ENCODE measurements around the gene PTPN21. TPM values are rescaled to one million over a fixed set of nuclear protein-coding genes. Genes with fewer than 3 reads are reported as not detected.

The PTPN21 gene
- polyA plus RNA-seq, 3 donors: not detected

DNA sequence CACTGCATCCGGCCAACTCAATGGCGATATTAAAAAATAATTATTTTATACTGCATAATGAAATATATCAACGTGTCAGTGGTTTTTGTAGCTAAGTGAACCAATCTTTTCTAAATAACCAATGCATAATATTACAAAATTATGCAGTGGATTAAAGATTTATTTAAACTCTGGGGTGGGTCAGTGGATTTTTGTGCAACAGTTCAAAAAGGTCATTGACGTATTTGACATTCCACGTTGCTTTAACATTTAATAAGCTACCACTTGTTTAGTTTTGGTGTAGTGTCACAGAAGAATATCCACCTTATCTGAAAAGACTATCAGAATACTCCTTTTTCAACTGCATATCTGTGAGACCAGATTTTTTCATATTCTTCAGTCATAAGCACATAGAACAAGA lies 10.6 kb upstream of the PTPN21 start:
- TF ChIP-seq, protein P1, sequence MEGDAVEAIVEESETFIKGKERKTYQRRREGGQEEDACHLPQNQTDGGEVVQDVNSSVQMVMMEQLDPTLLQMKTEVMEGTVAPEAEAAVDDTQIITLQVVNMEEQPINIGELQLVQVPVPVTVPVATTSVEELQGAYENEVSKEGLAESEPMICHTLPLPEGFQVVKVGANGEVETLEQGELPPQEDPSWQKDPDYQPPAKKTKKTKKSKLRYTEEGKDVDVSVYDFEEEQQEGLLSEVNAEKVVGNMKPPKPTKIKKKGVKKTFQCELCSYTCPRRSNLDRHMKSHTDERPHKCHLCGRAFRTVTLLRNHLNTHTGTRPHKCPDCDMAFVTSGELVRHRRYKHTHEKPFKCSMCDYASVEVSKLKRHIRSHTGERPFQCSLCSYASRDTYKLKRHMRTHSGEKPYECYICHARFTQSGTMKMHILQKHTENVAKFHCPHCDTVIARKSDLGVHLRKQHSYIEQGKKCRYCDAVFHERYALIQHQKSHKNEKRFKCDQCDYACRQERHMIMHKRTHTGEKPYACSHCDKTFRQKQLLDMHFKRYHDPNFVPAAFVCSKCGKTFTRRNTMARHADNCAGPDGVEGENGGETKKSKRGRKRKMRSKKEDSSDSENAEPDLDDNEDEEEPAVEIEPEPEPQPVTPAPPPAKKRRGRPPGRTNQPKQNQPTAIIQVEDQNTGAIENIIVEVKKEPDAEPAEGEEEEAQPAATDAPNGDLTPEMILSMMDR (IDR thresholded peaks at IDR 0.05): no peak
- H3K27ac Mint-ChIP-seq: no peak overlapping the region
- intact Hi-C loops (cut with micrococcal nuclease): no loop called here
- no CpG with 5 or more reads among the region's 5 CpGs for WGBS (ENCODE audit: insufficient coverage)
- H3K27me3 Mint-ChIP-seq (ENCODE audit: low read depth in 3 of 3): peaks cover 10 to 17% (median 14%) of the 10 kb centered on the region in 3 donors
- Histone ChIP-seq H3K4me1 (ENCODE audit: control insufficient read depth in 1 of 2, insufficient read depth in 2 of 2, low read length in 2 of 2) (peaks cover 14 to 22% of the 10 kb centered on the region in 2 donors), H3K79me2 (ENCODE audit: insufficient read depth, low read length) (peaks cover 18% of the 10 kb centered on the region), H3K36me3 (replicated peaks in 1 of 2; ENCODE audit: control insufficient read depth in 1 of 2, insufficient read depth in 2 of 2, low read length in 2 of 2) (peaks cover 31 to 32% of the 10 kb centered on the region in 2 donors), H3K9ac (ENCODE audit: insufficient read depth, low read length, poor library complexity, severe bottlenecking) (no peak overlapping the region), H2AFZ (ENCODE audit: insufficient read depth, low read depth, low read length, poor library complexity, severe bottlenecking) (no peak overlapping the region), H4K20me1 (ENCODE audit: insufficient read depth, low read length) (peaks cover 4% of the 10 kb centered on the region), H3K9me3 (replicated peaks in 1 of 2; ENCODE audit: control insufficient read depth in 1 of 2, insufficient read depth in 1 of 2, low read length in 2 of 2) (peaks cover 5 to 9% of the 10 kb centered on the region in 2 donors), H3K4me3 (replicated peaks in 1 of 3; ENCODE audit: low read depth in 2 of 3, low read length in 3 of 3) (no peak overlapping the region), H3K4me2 (replicated peaks; ENCODE audit: extremely low read depth, low read length, poor library complexity, severe bottlenecking) (no peak overlapping the region), H3K27me3 (ENCODE audit: control insufficient read depth in 2 of 2, insufficient read depth in 2 of 2, low read length in 2 of 2) (peaks cover 6 to 12% of the 10 kb centered on the region in 2 donors), H3K27ac (ENCODE audit: low read depth in 1 of 2, low read length in 2 of 2) (no peak overlapping the region)
- no peak for DNase-seq
- peaks cover 20% of the 10 kb centered on the region for H3K4me1 Mint-ChIP-seq
- no peak overlapping the region for H3K4me3 Mint-ChIP-seq
- peaks cover 29 to 31% of the 10 kb centered on the region in 2 donors for H3K36me3 Mint-ChIP-seq
- peaks cover 4 to 12% (median 10%) of the 10 kb centered on the region in 7 donors for H3K9me3 Mint-ChIP-seq

DNA sequence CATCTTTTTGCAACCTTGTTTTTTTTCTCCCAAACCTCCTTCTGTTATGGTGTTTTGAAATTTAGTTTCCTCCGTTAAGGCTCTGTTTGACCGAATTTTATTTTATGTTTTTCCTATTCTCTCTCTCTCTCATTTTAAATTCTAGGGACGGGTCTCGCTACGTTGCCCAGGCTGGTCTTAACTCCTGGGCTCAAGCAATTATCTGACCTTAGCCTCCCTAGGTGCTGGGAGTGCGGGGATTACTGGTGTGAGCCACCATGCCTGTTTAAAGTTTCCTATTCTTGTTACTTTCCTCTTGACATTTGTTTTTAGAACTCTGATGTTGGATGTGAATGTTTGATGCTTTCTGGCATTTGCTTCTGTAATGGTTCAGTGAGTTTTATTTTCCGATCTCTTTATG lies 9.0 kb upstream of the PTPN21 start:
- Mint-ChIP-seq H3K36me3 (peaks cover 15 to 17% of the 10 kb centered on the region in 2 donors), H3K4me3 (peak overlapping the region; percentile 95 to 96), H3K9me3 (peaks cover 4 to 12% (median 10%) of the 10 kb centered on the region in 7 donors), H3K27ac (peak overlapping the region in 3 of 7 donors; percentile 1 to 57 (median 46)), H3K4me1 (peaks cover 20% of the 10 kb centered on the region), H3K27me3 (ENCODE audit: low read depth in 3 of 3) (peaks cover 13 to 24% (median 21%) of the 10 kb centered on the region in 3 donors)
- WGBS (ENCODE audit: insufficient coverage): 40% methylated on average over 2 of the region's 7 CpGs
- H3K9me3 ChIP-seq (replicated peaks in 1 of 2; ENCODE audit: control insufficient read depth in 1 of 2, insufficient read depth in 1 of 2, low read length in 2 of 2): peaks cover 5 to 9% of the 10 kb centered on the region in 2 donors
- TF ChIP-seq, protein P1 (IDR thresholded peaks at IDR 0.05): no peak
- peaks cover 18% of the 10 kb centered on the region for H3K79me2 ChIP-seq (ENCODE audit: insufficient read depth, low read length)
- intact Hi-C loops (cut with micrococcal nuclease): no loop called here
- H3K4me3 ChIP-seq (replicated peaks in 1 of 3; ENCODE audit: low read depth in 2 of 3, low read length in 3 of 3): peak overlapping the region; percentile 66 to 93 (median 85)
- peaks cover 14 to 22% of the 10 kb centered on the region in 2 donors for H3K4me1 ChIP-seq (ENCODE audit: control insufficient read depth in 1 of 2, insufficient read depth in 2 of 2, low read length in 2 of 2)
- peak overlapping the region; percentile 80 for H3K4me2 ChIP-seq (replicated peaks; ENCODE audit: extremely low read depth, low read length, poor library complexity, severe bottlenecking)
- peak overlapping the region; percentile 81 for H3K9ac ChIP-seq (ENCODE audit: insufficient read depth, low read length, poor library complexity, severe bottlenecking)
- peaks cover 4% of the 10 kb centered on the region for H4K20me1 ChIP-seq (ENCODE audit: insufficient read depth, low read length)
- H3K27me3 ChIP-seq (ENCODE audit: control insufficient read depth in 2 of 2, insufficient read depth in 2 of 2, low read length in 2 of 2): peaks cover 9 to 17% of the 10 kb centered on the region in 2 donors
- H2AFZ ChIP-seq (ENCODE audit: insufficient read depth, low read depth, low read length, poor library complexity, severe bottlenecking): peak overlapping the region; percentile 92
- no peak overlapping the region for H3K27ac ChIP-seq (ENCODE audit: low read depth in 1 of 2, low read length in 2 of 2)
- DNase-seq: no peak
- H3K36me3 ChIP-seq (replicated peaks in 1 of 2; ENCODE audit: control insufficient read depth in 1 of 2, insufficient read depth in 2 of 2, low read length in 2 of 2): peaks cover 15 to 16% of the 10 kb centered on the region in 2 donors
